ENCODE results near the gene HECA. TPM values are rescaled to one million over a fixed set of nuclear protein-coding genes. Genes with fewer than 3 reads are reported as not detected.

The HECA gene
- total and polyA plus RNA-seq, 2 of the 8 experiments (the other 6 are each of a cell fraction or from before 2014, with no cell fraction given): 2.4 to 9.2 TPM

DNA sequence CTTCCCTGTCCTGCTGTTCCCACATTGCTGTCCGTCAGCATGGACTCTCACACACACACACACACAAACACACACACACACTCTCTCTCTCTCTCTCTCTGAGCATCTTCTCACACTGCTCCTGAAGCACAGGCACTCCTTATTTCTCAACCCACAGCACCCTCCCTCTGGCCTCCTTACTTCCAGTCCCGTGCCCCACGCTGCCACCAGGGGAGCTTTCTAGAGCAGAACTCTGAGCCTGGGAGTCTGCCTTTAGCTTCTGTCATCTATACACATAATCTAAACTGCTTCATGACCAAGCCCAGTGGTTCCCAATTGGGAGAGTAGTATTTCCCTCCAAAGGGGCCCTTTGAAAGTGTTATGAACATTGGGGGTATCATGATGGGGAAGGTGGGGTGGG lies 29.1 kb downstream of the HECA start:
- CTCF ChIA-PET (ENCODE audit: partially characterized antibody): interaction anchor here (0.6 to 2.4 kb wide), 8 partner anchors 10 to 284 kb away, joined by 3 to 6 read pairs (median 3); no protein-coding TSS in a partner anchor
- H3K14ac ChIP-seq (ENCODE audit: insufficient read length): no peak overlapping the region
- no peak overlapping the region for H2BK15ac ChIP-seq (ENCODE audit: low read length)
- no peak overlapping the region for H3K27ac ChIP-seq (ENCODE audit: low read depth, low read length)
- H2AK5ac ChIP-seq (ENCODE audit: low read depth, low read length): no peak overlapping the region
- no peaks in the 10 kb centered on the region for H3K27me3 ChIP-seq (replicated peaks in 1 of 4; ENCODE audit: control insufficient read depth in 3 of 4, extremely low read depth in 1 of 4, insufficient read depth in 3 of 4, low read length in 3 of 4)
- H3K36me3 ChIP-seq (ENCODE audit: control insufficient read depth in 2 of 4, insufficient read depth in 4 of 4, low read length in 3 of 4): peaks cover 0 to 6% (median 2%) of the 10 kb centered on the region in 4 experiments; a peak in 2 of 8 replicates
- FAIRE-seq (no peak), DNase-seq (ENCODE audit: low read depth in 1 of 2, low spot score in 2 of 2) (no peak)
- no peak overlapping the region for H4K91ac ChIP-seq (replicated peaks; ENCODE audit: insufficient read length, low read length)
- no peak overlapping the region for H3K18ac ChIP-seq (ENCODE audit: extremely low read depth, low read length)
- H3K56ac ChIP-seq (replicated peaks; ENCODE audit: insufficient read length, low read depth, low read length): no peak overlapping the region
- H3K79me1 ChIP-seq (ENCODE audit: low read depth, low read length): no peaks in the 10 kb centered on the region
- TF ChIP-seq RAD21 (IDR thresholded peaks at IDR 0.05 in 1 of 2, conservative IDR thresholded peaks at IDR 0.05 in 1 of 2; ENCODE audit: low read depth in 2 of 2, low read length in 2 of 2): peak in 1 of 2 experiments; percentile 4; a peak in 1 of 4 replicates
- no peak for TF ChIP-seq CREB1 (IDR thresholded peaks at IDR 0.05)
- peak in 2 of 3 experiments; percentile 35 to 39; a peak in 2 of 4 replicates for TF ChIP-seq CTCF (IDR thresholded peaks at IDR 0.05; ENCODE audit: control extremely low read depth in 1 of 3, insufficient read depth in 1 of 3, low read depth in 1 of 3, low read length in 3 of 3)
- POLR2A ChIA-PET (ENCODE audit: partially characterized antibody): no interaction called here
- WGBS, 2 experiments (ENCODE audit: extremely low coverage in 1 of 2, insufficient coverage in 1 of 2, insufficient read length in 1 of 2, insufficient replicate concordance in 2 of 2, low coverage in 1 of 2, low lambda C conversion rate in 2 of 2, missing lambda C conversion rate in 1 of 2): 86% methylated on average over 3 of the region's 3 CpGs; no CpG with 5 or more reads in 1 of the 2 experiments
- H2BK20ac ChIP-seq (ENCODE audit: low read length): no peak overlapping the region
- H4K5ac ChIP-seq (ENCODE audit: insufficient read length, low read depth, low read length): no peak overlapping the region
- no peak overlapping the region for H2AFZ ChIP-seq (ENCODE audit: low read length)
- H3K9me3 ChIP-seq (ENCODE audit: insufficient read depth in 2 of 2, low read depth in 1 of 2, low read length in 1 of 2): no peaks in the 10 kb centered on the region
- no peak overlapping the region for H3K4me2 ChIP-seq (ENCODE audit: insufficient read depth in 1 of 2, low read depth in 2 of 2, low read length in 2 of 2)
- no peak overlapping the region for H3K23ac ChIP-seq (ENCODE audit: insufficient read length)
- H3K23me2 ChIP-seq (ENCODE audit: low read depth, low read length): no peaks in the 10 kb centered on the region; the same call in 1 of the 2 replicates
- no peak overlapping the region for H2BK5ac ChIP-seq (ENCODE audit: low read depth, low read length)
- no peak overlapping the region for H3K4ac ChIP-seq (replicated peaks; ENCODE audit: insufficient read length, low read depth, low read length)
- H3K4me3 ChIP-seq (ENCODE audit: extremely low read depth in 1 of 4, insufficient read depth in 2 of 4, low read depth in 3 of 4, low read length in 4 of 4): no peak overlapping the region
- H4K8ac ChIP-seq (ENCODE audit: extremely low read depth, insufficient read depth, low read length): no peak overlapping the region
- H3K9ac ChIP-seq (replicated peaks in 1 of 4; ENCODE audit: extremely low read depth in 1 of 4, low read depth in 3 of 4, low read length in 3 of 4): no peak overlapping the region
- H2BK120ac ChIP-seq (replicated peaks; ENCODE audit: low read depth, low read length): no peak overlapping the region
- H4K20me1 ChIP-seq (replicated peaks in 1 of 2; ENCODE audit: control insufficient read depth in 1 of 2, insufficient read depth in 2 of 2, low read length in 2 of 2): peaks cover 0 to 5% of the 10 kb centered on the region in 2 experiments
- H2BK12ac ChIP-seq (ENCODE audit: low read depth, low read length): no peak overlapping the region
- H3K79me2 ChIP-seq (ENCODE audit: control insufficient read depth in 1 of 2, insufficient read depth in 2 of 2, low read length in 2 of 2): no peaks in the 10 kb centered on the region; a peak in 2 of 4 replicates
- H3K4me1 ChIP-seq (replicated peaks in 1 of 4; ENCODE audit: control insufficient read depth in 3 of 4, insufficient read depth in 4 of 4, low read length in 3 of 4): no peaks in the 10 kb centered on the region
